WERI-Rb-1 (cell line): ENCODE measurements around the gene SPECC1.

Source experiments
- DNase-seq: peaks from one replicate; pipeline ENCODE4 v3.0.0-alpha.2; 2020
- H3K27ac ChIP-seq: fragments of 250-450 bp; sonication (Bioruptor Pico); 2 replicates; pipeline ENCODE4 v1.5.1; 2020; ENCODE audit warnings: mild to moderate bottlenecking, moderate library complexity
- H3K27me3 ChIP-seq: fragments of 250-450 bp; sonication (Bioruptor Pico); 2 replicates; pipeline ENCODE4 v1.5.1; 2021; ENCODE audit warnings: mild to moderate bottlenecking, low read depth, moderate library complexity; ENCODE audit not compliant: insufficient read depth, severe bottlenecking
- H3K36me3 ChIP-seq: fragments of 250-450 bp; sonication (Bioruptor Pico); 2 replicates; pipeline ENCODE4 v1.5.1; 2020; ENCODE audit warnings: mild to moderate bottlenecking, moderate library complexity
- H3K4me3 ChIP-seq: 2 replicates; pipeline ENCODE4 v1.5.1; 2011; ENCODE audit warnings: low read depth, mild to moderate bottlenecking, control low read depth, low read length
- H3K9me3 ChIP-seq: fragments of 250-450 bp; sonication (Bioruptor Pico); 2 replicates; pipeline ENCODE4 v1.5.1; 2021; ENCODE audit warnings: mild to moderate bottlenecking, moderate library complexity; ENCODE audit not compliant: severe bottlenecking
- CTCF ChIP-seq: IDR thresholded peaks from 2 replicates; pipeline ENCODE4 v1.5.1; 2011; ENCODE audit warnings: low read depth, mild to moderate bottlenecking, control low read depth, inconsistent platforms, low read length

Gene SPECC1

DNA sequence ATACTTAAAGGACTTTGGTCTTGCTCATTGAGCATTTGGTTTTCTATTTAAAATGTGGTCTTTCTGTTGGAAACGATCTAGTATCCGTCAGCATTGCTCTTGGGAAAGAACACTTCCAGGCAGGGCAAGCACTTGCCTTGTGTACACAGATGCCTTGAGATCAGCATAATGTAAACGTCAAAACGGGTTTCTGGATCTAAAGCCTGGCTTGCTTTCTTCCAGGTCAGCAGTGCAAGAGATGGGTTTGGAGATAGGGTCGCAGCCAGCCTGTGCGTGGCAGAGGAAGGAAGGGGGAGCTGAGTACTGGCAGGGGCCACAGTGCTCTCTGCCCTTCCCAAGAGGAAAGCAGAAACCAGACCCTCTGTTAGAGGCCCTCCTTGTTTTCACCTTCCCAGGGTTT lies 282.7 kb downstream of the SPECC1 start:
- Histone ChIP-seq H3K27ac (no peak overlapping the region), H3K36me3 (peaks cover 2% of the 10 kb centered on the region; the same call in 1 of the 2 replicates), H3K9me3 (no peaks in the 10 kb centered on the region), H3K27me3 (no peaks in the 10 kb centered on the region), H3K4me3 (no peak overlapping the region)
- no peak for TF ChIP-seq CTCF
- no peak for DNase-seq

DNA sequence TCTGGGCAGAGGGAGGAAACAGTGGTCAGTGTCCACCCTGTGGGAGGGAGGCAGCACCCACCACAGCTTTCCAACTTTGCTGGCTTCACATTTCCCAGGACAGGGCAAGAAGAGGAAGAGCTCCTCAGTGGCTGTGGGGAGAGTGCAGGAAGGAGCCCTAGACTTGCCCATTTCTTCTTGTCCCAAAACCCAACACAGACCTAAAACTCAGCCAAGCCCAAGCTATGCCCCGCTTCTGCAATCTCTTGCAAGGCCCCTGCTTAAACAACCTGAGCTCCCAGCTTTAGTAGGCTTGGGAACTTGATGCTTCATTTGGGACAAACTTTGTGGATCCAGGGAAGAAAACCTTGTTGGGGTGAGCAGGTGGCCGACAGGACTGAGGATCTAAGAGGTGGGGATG lies 284.3 kb downstream of the SPECC1 start:
- TF ChIP-seq CTCF = no peak
- DNase-seq = no peak
- H3K27me3 ChIP-seq = no peaks in the 10 kb centered on the region
- peaks cover 6% of the 10 kb centered on the region; the same call in 1 of the 2 replicates for H3K36me3 ChIP-seq
- H3K4me3 ChIP-seq = no peak overlapping the region
- no peak overlapping the region for H3K27ac ChIP-seq
- H3K9me3 ChIP-seq = no peaks in the 10 kb centered on the region

- H3K27ac ChIP-seq = no peak overlapping the region
- DNase-seq = no peak
- no peak overlapping the region for H3K4me3 ChIP-seq
- no peaks in the 10 kb centered on the region for H3K27me3 ChIP-seq
- peaks cover 6% of the 10 kb centered on the region; the same call in 1 of the 2 replicates for H3K36me3 ChIP-seq
- H3K9me3 ChIP-seq = no peaks in the 10 kb centered on the region
- no peak for TF ChIP-seq CTCF
Measured at GRCh38 chr17:20294120-20294519, 285.0 kb downstream of the SPECC1 start.

GRCh38 chr17:20299013-20299412 lies 289.9 kb downstream of the SPECC1 start:
- no peak for TF ChIP-seq CTCF
- no peaks in the 10 kb centered on the region for H3K9me3 ChIP-seq
- H3K36me3 ChIP-seq = peaks cover 6% of the 10 kb centered on the region; the same call in 1 of the 2 replicates
- no peak overlapping the region for H3K4me3 ChIP-seq
- H3K27me3 ChIP-seq = no peaks in the 10 kb centered on the region
- no peak for DNase-seq
- no peak overlapping the region for H3K27ac ChIP-seq

- Histone ChIP-seq H3K4me3 (no peak overlapping the region), H3K9me3 (no peaks in the 10 kb centered on the region), H3K27me3 (no peaks in the 10 kb centered on the region), H3K36me3 (peaks cover 6% of the 10 kb centered on the region; the same call in 1 of the 2 replicates), H3K27ac (no peak overlapping the region)
- TF ChIP-seq CTCF = no peak
- no peak for DNase-seq
Measured at GRCh38 chr17:20300436-20300934, 291.3 kb downstream of the SPECC1 start.
